Small intestine (tissue), 7 donors: Measurements from ENCODE around the gene TAL1. TPM values are rescaled to one million over a fixed set of nuclear protein-coding genes. Genes with fewer than 3 reads are reported as not detected.
"Not testable (repeated sequence)": the region's sequence is repeated elsewhere in the genome, so short reads cannot be mapped to it uniquely, and the experiment has no call there.

Experiments used
- DNase-seq, 2 donors: peaks; one replicate each; pipeline versions ENCODE4 v3.0.0 to v3.0.0-alpha.2; 2013
- FAIRE-seq: peaks from 2 replicates; lab custom pipeline; 2012; peaks lifted over from hg19 to GRCh38; lab: Jason Lieb, UNC
- H3K27ac ChIP-seq, 3 donors: one replicate each; pipeline ENCODE4 v1.5.1; 2013; ENCODE audit warnings: low read length in 2 of 3, mild to moderate bottlenecking in 2 of 3, control low read depth in 1 of 3, inconsistent platforms in 1 of 3, low read depth in 1 of 3, moderate library complexity in 1 of 3
- H3K27me3 ChIP-seq, 3 donors: one replicate each; pipeline ENCODE4 v1.6.1; 2013; ENCODE audit warnings: low read length in 3 of 3, inconsistent platforms in 1 of 3; ENCODE audit not compliant: control insufficient read depth in 3 of 3, insufficient read depth in 3 of 3
- H3K36me3 ChIP-seq, 3 donors: one replicate each; pipeline ENCODE4 v1.6.1; 2013; ENCODE audit warnings: low read length in 3 of 3, inconsistent platforms in 1 of 3, low read depth in 1 of 3, mild to moderate bottlenecking in 1 of 3, moderate library complexity in 1 of 3; ENCODE audit not compliant: control insufficient read depth in 3 of 3, insufficient read depth in 2 of 3
- H3K4me1 ChIP-seq, 3 donors: one replicate each; pipeline ENCODE4 v1.6.1; 2013; ENCODE audit warnings: low read length in 2 of 3, inconsistent platforms in 1 of 3, low read depth in 1 of 3, mild to moderate bottlenecking in 1 of 3, moderate library complexity in 1 of 3; ENCODE audit not compliant: control insufficient read depth in 3 of 3, insufficient read depth in 2 of 3
- H3K4me3 ChIP-seq, 3 donors: one replicate each; pipeline ENCODE4 v1.5.1; 2013; ENCODE audit warnings: low read length in 3 of 3, control low read depth in 1 of 3, inconsistent platforms in 1 of 3, low read depth in 1 of 3, mild to moderate bottlenecking in 1 of 3, moderate library complexity in 1 of 3
- H3K9me3 ChIP-seq, 2 donors: one replicate each; pipeline ENCODE4 v1.6.1; 2013; ENCODE audit warnings: low read depth in 1 of 2, low read length in 1 of 2; ENCODE audit not compliant: control insufficient read depth in 2 of 2, insufficient read depth in 1 of 2
- WGBS, 3 donors: extraction: QIAGEN DNeasy Blood & Tissue Kit; methylation state at CpG; one replicate each; pipeline ENCODE4 v1.1.7; 2013; 5-methylcytosine and 5-hydroxymethylcytosine counted together
- polyA plus RNA-seq, 4 donors: library from polyadenylated mRNA; stranded (reverse) in 3 of 4; unstranded in 1 of 4; fragments of 200-250 nt in 3 of 4; fragments of 120-200 nt in 1 of 4; gene quantifications; one replicate each; pipeline versions ENCODE4 v1.2.1 to v1.2.3, GENCODE V29; 2013
- donor health status: healthy with polysubstance abuse.
- donor health status: control.
- donor health status: control.
- donor health status: Bipolar disorder and iron deficiency.
- donor health status: healthy.

TAL1 gene
- polyA plus RNA-seq, 4 donors: 0.27 to 4.7 (median 0.92) TPM

- no peak overlapping the region for H3K4me3 ChIP-seq
- no peaks in the 10 kb centered on the region for H3K36me3 ChIP-seq
- peaks cover 0 to 14% (median 2%) of the 10 kb centered on the region in 3 donors for H3K27me3 ChIP-seq
- 83 to 88% (median 85%) methylated on average over 3 of the region's 3 CpGs for WGBS, 3 donors
- H3K27ac ChIP-seq: no peak overlapping the region
- H3K9me3 ChIP-seq: no peaks in the 10 kb centered on the region
- peaks cover 0 to 2% (median 0%) of the 10 kb centered on the region in 3 donors for H3K4me1 ChIP-seq
- no peak for DNase-seq
- no peak for FAIRE-seq
These were observed 21.4 kb downstream of the TAL1 start for GRCh38 chr1:47210666-47211065.

- Histone ChIP-seq H3K36me3 (no peaks in the 10 kb centered on the region), H3K27ac (no peak overlapping the region), H3K9me3 (no peaks in the 10 kb centered on the region), H3K27me3 (peaks cover 0 to 19% (median 2%) of the 10 kb centered on the region in 3 donors), H3K4me1 (no peaks in the 10 kb centered on the region), H3K4me3 (no peak overlapping the region)
- no peak for DNase-seq
- 66 to 80% (median 76%) methylated on average over 3 of the region's 3 CpGs for WGBS, 3 donors
- FAIRE-seq: no peak
These were observed 22.2 kb downstream of the TAL1 start for GRCh38 chr1:47209725-47210325.

- FAIRE-seq: no peak
- 69 to 72% (median 70%) methylated on average over 8 of the region's 8 CpGs for WGBS, 3 donors
These were observed 22.9 kb downstream of the TAL1 start for GRCh38 chr1:47209091-47209490.

GRCh38 chr1:47208374-47208850, 23.6 kb downstream of the TAL1 start:
- no peak for DNase-seq
- 54 to 74% (median 64%) methylated on average over 11 of the region's 11 CpGs for WGBS, 3 donors
- no peak for FAIRE-seq

More at GRCh38 chr1:47209091-47209490, 22.9 kb downstream of the TAL1 start:
- Histone ChIP-seq H3K27me3 (peaks cover 0 to 22% (median 2%) of the 10 kb centered on the region in 3 donors), H3K4me1 (no peaks in the 10 kb centered on the region), H3K27ac (no peak overlapping the region), H3K4me3 (no peak overlapping the region), H3K36me3 (no peaks in the 10 kb centered on the region), H3K9me3 (no peaks in the 10 kb centered on the region)
- DNase-seq: no peak

GRCh38 chr1:47207803-47208373, 24.1 kb downstream of the TAL1 start:
- Histone ChIP-seq H3K27ac (no peak overlapping the region), H3K4me3 (no peak overlapping the region), H3K9me3 (no peaks in the 10 kb centered on the region), H3K27me3 (peaks cover 0 to 22% (median 2%) of the 10 kb centered on the region in 3 donors), H3K36me3 (no peaks in the 10 kb centered on the region), H3K4me1 (no peaks in the 10 kb centered on the region)
- WGBS, 3 donors: 62 to 64% (median 63%) methylated on average over 8 of the region's 8 CpGs
- FAIRE-seq (no peak), DNase-seq (no peak)

More at GRCh38 chr1:47208374-47208850, 23.6 kb downstream of the TAL1 start:
- Histone ChIP-seq H3K27ac (no peak overlapping the region), H3K4me1 (no peaks in the 10 kb centered on the region), H3K9me3 (no peaks in the 10 kb centered on the region), H3K27me3 (peaks cover 0 to 22% (median 2%) of the 10 kb centered on the region in 3 donors), H3K4me3 (no peak overlapping the region), H3K36me3 (no peaks in the 10 kb centered on the region)

- H3K9me3 ChIP-seq: no peaks in the 10 kb centered on the region
- no peak overlapping the region for H3K4me3 ChIP-seq
- FAIRE-seq: no peak
- H3K27me3 ChIP-seq: peaks cover 0 to 22% (median 2%) of the 10 kb centered on the region in 3 donors
- WGBS, 3 donors: 84 to 91% (median 89%) methylated on average over 5 of the region's 5 CpGs
- H3K27ac ChIP-seq: no peak overlapping the region
- no peak for DNase-seq
- H3K36me3 ChIP-seq: no peaks in the 10 kb centered on the region
- H3K4me1 ChIP-seq: no peaks in the 10 kb centered on the region
These were observed 26.1 kb downstream of the TAL1 start for GRCh38 chr1:47205918-47206317.

GRCh38 chr1:47203504-47203903, 28.5 kb downstream of the TAL1 start:
- not testable (repeated sequence) for H3K9me3 ChIP-seq, DNase-seq, H3K36me3 ChIP-seq, H3K4me3 ChIP-seq, FAIRE-seq, H3K4me1 ChIP-seq, H3K27ac ChIP-seq
- peaks cover 0 to 26% (median 2%) of the 10 kb centered on the region in 3 donors for H3K27me3 ChIP-seq
- WGBS, 3 donors: 22 to 58% (median 53%) methylated on average over 2 of the region's 2 CpGs

- FAIRE-seq (no peak), DNase-seq (no peak)
- 51 to 71% (median 68%) methylated on average over 4 of the region's 4 CpGs for WGBS, 3 donors
- Histone ChIP-seq H3K27ac (no peak overlapping the region), H3K4me1 (no peaks in the 10 kb centered on the region), H3K27me3 (peaks cover 0 to 19% (median 0%) of the 10 kb centered on the region in 3 donors), H3K9me3 (no peaks in the 10 kb centered on the region), H3K4me3 (no peak overlapping the region), H3K36me3 (no peaks in the 10 kb centered on the region)
These were observed 30.8 kb downstream of the TAL1 start for GRCh38 chr1:47201179-47201578.
